Kidney (tissue), 14 donors: ENCODE data around the gene CDC37. TPM values are rescaled to one million over a fixed set of nuclear protein-coding genes. Genes with fewer than 3 reads are reported as not detected.
A peak's percentile ranks its signal among the peaks of the same experiment; 100 is the strongest.

Source experiments
- DNase-seq, 5 donors: peaks; one replicate each; pipeline ENCODE4 v3.0.0-alpha.2; 2013 to 2020
- FAIRE-seq: peaks from 2 replicates; lab custom pipeline; 2012; peaks lifted over from hg19 to GRCh38; lab: Jason Lieb, UNC
- H3K27ac ChIP-seq, 2 donors: one replicate each; pipeline ENCODE4 v1.7.0; 2013; ENCODE audit warnings: low read depth in 2 of 2, low read length in 2 of 2, inconsistent platforms in 1 of 2
- H3K27me3 ChIP-seq: one replicate; pipeline ENCODE4 v1.7.1; 2013; ENCODE audit warnings: low read length, inconsistent platforms; ENCODE audit not compliant: control insufficient read depth, insufficient read depth
- H3K36me3 ChIP-seq, 3 donors: one replicate each; pipeline versions ENCODE4 v1.7.0 to v1.7.1; 2013; ENCODE audit warnings: low read length in 3 of 3, control low read depth in 1 of 3, inconsistent platforms in 1 of 3; ENCODE audit not compliant: insufficient read depth in 3 of 3, control insufficient read depth in 2 of 3
- H3K4me1 ChIP-seq, 3 donors: one replicate each; pipeline versions ENCODE4 v1.7.0 to v1.7.1; 2013; ENCODE audit warnings: low read length in 3 of 3, inconsistent platforms in 1 of 3, low read depth in 1 of 3; ENCODE audit not compliant: control insufficient read depth in 2 of 3, insufficient read depth in 2 of 3
- H3K4me3 ChIP-seq, 3 donors: one replicate each; pipeline versions ENCODE4 v1.7.0 to v1.8.1; 2013; ENCODE audit warnings: low read length in 3 of 3, control low read depth in 1 of 3, inconsistent platforms in 1 of 3
- H3K9ac ChIP-seq, 3 donors: one replicate each; pipeline versions ENCODE4 v1.7.0 to v1.7.1; 2013; ENCODE audit warnings: low read length in 3 of 3, control low read depth in 1 of 3, inconsistent platforms in 1 of 3
- H3K9me3 ChIP-seq, 3 donors: one replicate each; pipeline versions ENCODE4 v1.7.0 to v1.7.1; 2013; ENCODE audit warnings: low read length in 3 of 3, control low read depth in 1 of 3, inconsistent platforms in 1 of 3; ENCODE audit not compliant: control insufficient read depth in 2 of 3, insufficient read depth in 1 of 3
- CTCF ChIP-seq: IDR thresholded peaks from 3 replicates; pipeline ENCODE4 v1.5.1; 2012; ENCODE audit warnings: mild to moderate bottlenecking, moderate library complexity, borderline replicate concordance; ENCODE audit not compliant: insufficient read depth; ENCODE audit errors: extremely low read depth
- intact Hi-C: fragments of 100-400 bp; cut with DNase I; formaldehyde crosslinking; loops from one replicate; pipeline ENCODE4 v1.11.1; 2022
- polyA plus RNA-seq: library from polyadenylated mRNA; stranded (reverse); fragments of 350-450 nt; fragmentation: Illumina TruSeq; extraction: RNeasy Lipid Tissue Mini Kit (QIAGEN cat#74804); gene quantifications from one replicate; pipeline ENCODE4 v1.2.3, GENCODE V29; 2014; ENCODE audit warnings: low read depth, low replicate concordance; ENCODE audit not compliant: insufficient read depth
- total RNA-seq: library from RNA; stranded (reverse); fragmentation: NEBNext Ultra II Directional; extraction: Animal tissue kit (Norgen Biotek cat#: 25700); gene quantifications from one replicate; pipeline ENCODE4 v1.2.1, GENCODE V29; 2021
- donor health status: control.
- donor health status: control.
- donor health status: control.
- donor health status: control.
- donor health status: control.
- donor health status: DM: yes; HTN: yes; CAD: no.
- donor health status: Normal renal cell carcinoma (clear cell type).

The CDC37 gene
- total and polyA plus RNA-seq, 2 donors from 2014 or later, result 139 to 149 TPM

GRCh38 chr19:10431943-10432735 is 28.8 kb upstream of the CDC37 start:
- H3K9ac ChIP-seq, result no peak overlapping the region

GRCh38 chr19:10431254-10431942 is 28.1 kb upstream of the CDC37 start:
- intact Hi-C loops, result no loop called here
- Histone ChIP-seq H3K9me3 (no peaks in the 10 kb centered on the region), H3K9ac (peak overlapping the region; percentile 15 to 69 (median 24)), H3K4me3 (peak overlapping the region; percentile 26 to 79 (median 69)), H3K4me1 (peaks cover 0 to 14% (median 0%) of the 10 kb centered on the region in 3 donors), H3K27me3 (peaks cover 6% of the 10 kb centered on the region), H3K27ac (peak overlapping the region in 1 of 2 donors; percentile 17), H3K36me3 (no peaks in the 10 kb centered on the region)
- DNase-seq, result peak in 1 of 5 donors; percentile 83
- peak; percentile 8 for TF ChIP-seq CTCF
- no peak for FAIRE-seq

More at GRCh38 chr19:10431943-10432735, 28.8 kb upstream of the CDC37 start:
- FAIRE-seq (no peak), DNase-seq (peak; percentile 30 to 92 (median 67))
- Histone ChIP-seq H3K4me1 (peaks cover 0 to 14% (median 0%) of the 10 kb centered on the region in 3 donors), H3K36me3 (no peaks in the 10 kb centered on the region), H3K9me3 (no peaks in the 10 kb centered on the region), H3K4me3 (peak overlapping the region in 1 of 3 donors; percentile 79), H3K27me3 (peaks cover 6% of the 10 kb centered on the region), H3K27ac (peak overlapping the region in 1 of 2 donors; percentile 17)
- no peak for TF ChIP-seq CTCF
- intact Hi-C loops, result no loop called here

- FAIRE-seq (no peak), DNase-seq (peak in 2 of 5 donors; percentile 56 to 88)
- H3K4me3 ChIP-seq, result peak overlapping the region; percentile 26 to 79 (median 69)
- peak overlapping the region in 2 of 3 donors; percentile 5 to 69 for H3K9ac ChIP-seq
- H3K9me3 ChIP-seq, result no peaks in the 10 kb centered on the region
- TF ChIP-seq CTCF, result no peak
- peaks cover 6% of the 10 kb centered on the region for H3K27me3 ChIP-seq
- intact Hi-C loops, result no loop called here
- no peaks in the 10 kb centered on the region for H3K36me3 ChIP-seq
- no peak overlapping the region for H3K27ac ChIP-seq
- H3K4me1 ChIP-seq, result peaks cover 0 to 14% (median 0%) of the 10 kb centered on the region in 3 donors
Measured at GRCh38 chr19:10430505-10431253, 27.3 kb upstream of the CDC37 start.
